ENCODE measurements around the gene RMDN3. TPM values are rescaled to one million over a fixed set of nuclear protein-coding genes. Genes with fewer than 3 reads are reported as not detected.

RMDN3 gene
- total and polyA plus RNA-seq, 9 of the 15 experiments (the other 6 are each of a cell fraction or from before 2014, with no cell fraction given), result 8.1 to 38.2 (median 25.9) TPM

DNA sequence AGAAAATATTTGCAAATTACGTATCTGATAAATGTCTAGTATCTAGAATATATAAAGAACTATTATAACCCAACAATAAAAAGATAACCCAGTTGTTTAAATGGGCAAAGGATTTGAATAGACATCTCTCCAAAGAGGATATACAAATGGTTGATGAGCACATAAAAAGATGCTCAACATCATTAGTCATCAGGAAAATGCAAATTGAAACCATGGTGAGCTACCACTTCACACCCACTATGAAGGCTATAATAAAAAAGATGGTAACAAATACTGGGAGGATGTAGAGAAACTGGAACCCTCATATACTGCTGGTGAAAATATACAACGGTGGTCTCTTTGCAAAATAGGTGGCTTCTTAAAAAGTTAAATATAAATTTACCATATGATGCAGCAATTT lies 32.1 kb downstream of the RMDN3 start:
- ATAC-seq, result no peak
- no peaks in the 10 kb centered on the region for H3K9me3 ChIP-seq (replicated peaks; ENCODE audit: control insufficient read depth, insufficient read depth, low read depth, low read length)

DNA sequence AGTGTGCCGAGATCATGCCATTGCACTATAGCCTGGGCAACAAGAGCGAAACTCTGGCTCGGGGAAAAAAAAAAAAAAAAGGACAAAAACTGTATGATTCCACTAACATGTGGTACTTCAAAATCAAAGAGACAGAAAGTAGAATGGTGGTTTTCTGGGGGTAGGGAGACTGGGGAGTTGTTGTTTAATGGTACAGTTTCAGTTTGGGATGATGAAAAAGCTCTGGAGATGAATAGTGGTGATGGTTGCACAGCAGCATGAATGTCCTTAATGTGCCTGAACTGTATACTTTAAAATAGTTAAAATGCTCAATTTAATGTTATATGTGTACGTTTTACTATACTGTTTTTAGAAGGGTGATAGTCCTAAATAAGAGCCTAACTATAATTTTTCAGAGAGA lies 32.7 kb downstream of the RMDN3 start:
- ChIA-PET CTCF (ENCODE audit: low intra/inter-chr PET ratio) (no interaction called here), POLR2A (interaction anchor here (0.9 to 1.2 kb wide), 2 partner anchors 15 to 133 kb away, joined by 3 to 4 read pairs; no protein-coding TSS in a partner anchor)
- Histone ChIP-seq H3K9me1 (ENCODE audit: control insufficient read depth, insufficient read depth, low read length) (no peaks in the 10 kb centered on the region), H4K20me1 (replicated peaks; ENCODE audit: control insufficient read depth, insufficient read depth, low read length) (no peaks in the 10 kb centered on the region), H3K9ac (ENCODE audit: insufficient read depth in 1 of 2, low read depth in 2 of 2, low read length in 2 of 2) (no peak overlapping the region), H2AFZ (ENCODE audit: low read depth, low read length) (no peak overlapping the region), H3K4me2 (ENCODE audit: insufficient read depth, low read length) (no peak overlapping the region), H3K27ac (ENCODE audit: extremely low read depth, low read depth, low read length) (no peak overlapping the region), H3K36me3 (ENCODE audit: control insufficient read depth, insufficient read depth, low read length) (peaks cover 69% of the 10 kb centered on the region), H3K4me3 (no peak overlapping the region), H3K9me3 (replicated peaks; ENCODE audit: control insufficient read depth, insufficient read depth, low read depth, low read length) (no peaks in the 10 kb centered on the region), H3K27me3 (ENCODE audit: control insufficient read depth in 2 of 2, insufficient read depth in 2 of 2, low read length in 2 of 2) (no peaks in the 10 kb centered on the region), H3K4me1 (replicated peaks in 1 of 2; ENCODE audit: control insufficient read depth in 2 of 2, insufficient read depth in 2 of 2, low read length in 2 of 2) (0 out of 5 replicates have a peak, but pooled peaks cover 0 to 4% of the 10 kb centered on the region in 2 experiments), H3K79me2 (ENCODE audit: control insufficient read depth, insufficient read depth, low read length) (no peaks in the 10 kb centered on the region)
- DNase-seq (ENCODE audit: extremely low read depth in 1 of 4, low spot score in 3 of 4) (no peak), ATAC-seq (no peak), FAIRE-seq (no peak)
- WGBS (ENCODE audit: insufficient coverage, low coverage, missing lambda C conversion rate), result 88% methylated on average over 2 of the region's 4 CpGs
- intact Hi-C loops (cut with micrococcal nuclease), result no loop called here
- BruUV-seq (replicated peaks), result no TSS peak
- in situ Hi-C loops (cut with MboI), result no loop called here
- TF ChIP-seq GATAD2A (IDR thresholded peaks at IDR 0.05) (no peak), ZNF780A (CRISPR knock-in tag; IDR thresholded peaks at IDR 0.05) (no peak), BRF2 (IDR thresholded peaks at IDR 0.05; ENCODE audit: borderline replicate concordance, insufficient read depth, insufficient read length) (no peak), SP2 (IDR thresholded peaks at IDR 0.05; ENCODE audit: extremely low read depth, low read depth, low read length, poor library complexity, severe bottlenecking) (no peak), STAT5A (IDR thresholded peaks at IDR 0.05; ENCODE audit: borderline replicate concordance, low read length) (no peak), ZFP30 (CRISPR knock-in tag; IDR thresholded peaks at IDR 0.05; ENCODE audit: borderline replicate concordance) (no peak), ZNF23 (CRISPR knock-in tag; IDR thresholded peaks at IDR 0.05) (no peak), CBX3 (IDR thresholded peaks at IDR 0.05; ENCODE audit: borderline replicate concordance in 1 of 2, low read length in 2 of 2) (no peak), ZBTB9 (CRISPR knock-in tag; IDR thresholded peaks at IDR 0.05) (no peak)

More for the DNA sequence above, 32.1 kb downstream of the RMDN3 start:
- FAIRE-seq, result no peak
- Histone ChIP-seq H3K79me2 (ENCODE audit: control insufficient read depth, insufficient read depth, low read length) (no peaks in the 10 kb centered on the region), H3K4me1 (replicated peaks in 1 of 2; ENCODE audit: control insufficient read depth in 2 of 2, insufficient read depth in 2 of 2, low read length in 2 of 2) (0 out of 5 replicates have a peak, but pooled peaks cover 0 to 4% of the 10 kb centered on the region in 2 experiments), H3K27me3 (ENCODE audit: control insufficient read depth in 2 of 2, insufficient read depth in 2 of 2, low read length in 2 of 2) (no peaks in the 10 kb centered on the region), H3K9me1 (ENCODE audit: control insufficient read depth, insufficient read depth, low read length) (no peaks in the 10 kb centered on the region), H2AFZ (ENCODE audit: low read depth, low read length) (no peak overlapping the region), H3K9ac (ENCODE audit: insufficient read depth in 1 of 2, low read depth in 2 of 2, low read length in 2 of 2) (no peak overlapping the region), H3K4me2 (ENCODE audit: insufficient read depth, low read length) (no peak overlapping the region), H3K27ac (ENCODE audit: extremely low read depth, low read depth, low read length) (no peak overlapping the region), H3K36me3 (ENCODE audit: control insufficient read depth, insufficient read depth, low read length) (peaks cover 68% of the 10 kb centered on the region), H4K20me1 (replicated peaks; ENCODE audit: control insufficient read depth, insufficient read depth, low read length) (no peaks in the 10 kb centered on the region), H3K4me3 (no peak overlapping the region)
- BruUV-seq (replicated peaks), result no TSS peak
- POLR2A ChIA-PET, result interaction anchor here (0.9 to 1.2 kb wide), 3 partner anchors 14 to 133 kb away, joined by 3 to 4 read pairs (median 4); no protein-coding TSS in a partner anchor
- CTCF ChIA-PET (ENCODE audit: low intra/inter-chr PET ratio), result no interaction called here
- 74% methylated on average over 2 of the region's 2 CpGs for WGBS (ENCODE audit: insufficient coverage, low coverage, missing lambda C conversion rate)
- no peak for TF ChIP-seq BMI1 (IDR thresholded peaks at IDR 0.05; ENCODE audit: low read length)
- TF ChIP-seq SMAD4 (CRISPR knock-in tag; conservative IDR thresholded peaks at IDR 0.05), result no peak
- no peak for TF ChIP-seq NFIX (CRISPR knock-in tag; IDR thresholded peaks at IDR 0.05; ENCODE audit: low read depth)
- no peak for TF ChIP-seq NR4A1 (CRISPR knock-in tag; IDR thresholded peaks at IDR 0.05)
- no peak for TF ChIP-seq NR4A1 (tag; IDR thresholded peaks at IDR 0.05)
- no peak for TF ChIP-seq ZNF165 (CRISPR knock-in tag; IDR thresholded peaks at IDR 0.05; ENCODE audit: borderline replicate concordance)
- TF ChIP-seq OTX1 (CRISPR knock-in tag; IDR thresholded peaks at IDR 0.05), result no peak
- TF ChIP-seq RBM15 (IDR thresholded peaks at IDR 0.05; ENCODE audit: insufficient read depth, low read length), result no peak
- no peak for TF ChIP-seq ZNF274 (IDR thresholded peaks at IDR 0.05; ENCODE audit: borderline replicate concordance, low read depth, low read length)
- no peak for TF ChIP-seq CTBP1 (IDR thresholded peaks at IDR 0.05; ENCODE audit: borderline replicate concordance)
- no peak for TF ChIP-seq NELFE (IDR thresholded peaks at IDR 0.05; ENCODE audit: insufficient read depth, insufficient read length)
- no peak for TF ChIP-seq ELF2 (CRISPR knock-in tag; IDR thresholded peaks at IDR 0.05)
- TF ChIP-seq SAFB (IDR thresholded peaks at IDR 0.05; ENCODE audit: borderline replicate concordance, low read depth, low read length), result no peak
- TF ChIP-seq RBM25 (IDR thresholded peaks at IDR 0.05; ENCODE audit: low read depth, low read length, severe bottlenecking), result no peak
- intact Hi-C loops (cut with micrococcal nuclease), result no loop called here
- in situ Hi-C loops (cut with MboI), result no loop called here
- no peak for DNase-seq (ENCODE audit: extremely low read depth in 1 of 4, low spot score in 3 of 4)

Data from K562 (cell line).